ENCODE measurements around the gene PPIL1. TPM values are rescaled to one million over a fixed set of nuclear protein-coding genes. Genes with fewer than 3 reads are reported as not detected.

PPIL1 gene
- total and polyA plus RNA-seq, 10 of the 15 experiments (the other 5 are each of a cell fraction or from before 2014, with no cell fraction given), result 39.5 to 95.8 (median 70.5) TPM

- no peak for FAIRE-seq
- DNase-seq (ENCODE audit: low read depth, low spot score), result no peak
- RAD21 ChIA-PET (ENCODE audit: unreplicated experiment), result interaction anchor here (0.6 to 6.2 kb wide), 8 partner anchors 67 to 357 kb away, joined by 3 to 49 read pairs (median 4); no protein-coding TSS in a partner anchor
- SMC1A ChIA-PET (ENCODE audit: uncharacterized antibody, unreplicated experiment), result interaction anchor here (0.7 to 7.2 kb wide), 10 partner anchors 13 to 237 kb away, joined by 3 to 106 read pairs (median 6); partner anchors contain the start of gene PPIL1
- H4K20me1 ChIP-seq (ENCODE audit: control insufficient read depth, insufficient read depth), result no peaks in the 10 kb centered on the region
- H2AFZ ChIP-seq (ENCODE audit: control insufficient read depth, low read depth, low read length), result no peak overlapping the region
- WGBS (ENCODE audit: insufficient coverage, insufficient replicate concordance, low lambda C conversion rate, missing lambda C conversion rate), result 73% methylated on average over 4 of the region's 4 CpGs
- H3K9ac ChIP-seq (ENCODE audit: control insufficient read depth, insufficient read depth, low read length), result no peak overlapping the region
- no peaks in the 10 kb centered on the region for H3K79me2 ChIP-seq (ENCODE audit: control insufficient read depth, insufficient read depth, low read length)
- no peaks in the 10 kb centered on the region; the same call in 2 of the 3 replicates for H3K9me3 ChIP-seq (replicated peaks; ENCODE audit: control insufficient read depth, insufficient read depth, low read length)
- intact Hi-C loops (cut with micrococcal nuclease; ENCODE audit: unreplicated experiment) (loop anchor here (1.0 to 10.0 kb wide), 3 partner anchors 69 to 227 kb away; no protein-coding TSS in a partner anchor), in situ Hi-C loops (cut with MboI) (no loop called here)
- CTCF ChIA-PET, result interaction anchor here (0.7 to 5.4 kb wide), 32 partner anchors 9 to 461 kb away, joined by 3 to 147 read pairs (median 6); partner anchors contain the start of gene PPIL1
- TF ChIP-seq PBX3 (IDR thresholded peaks at IDR 0.05; ENCODE audit: insufficient replicate concordance, low read depth, low read length) (no peak), BRCA1 (IDR thresholded peaks at IDR 0.05; ENCODE audit: low read depth, low read length) (no peak), TARDBP (IDR thresholded peaks at IDR 0.05; ENCODE audit: borderline replicate concordance) (no peak), EZH2 (IDR thresholded peaks at IDR 0.05; ENCODE audit: borderline replicate concordance, control insufficient read depth, low read depth, low read length) (no peak), RELA (IDR thresholded peaks at IDR 0.05; ENCODE audit: borderline replicate concordance, partially characterized antibody) (no peak), ATF3 (IDR thresholded peaks at IDR 0.05; ENCODE audit: borderline replicate concordance, extremely low read depth, low read depth, low read length) (no peak), CREM (IDR thresholded peaks at IDR 0.05; ENCODE audit: low read depth) (no peak), NFYB (IDR thresholded peaks at IDR 0.05; ENCODE audit: insufficient read depth, low read depth, low read length) (no peak), CHD4 (IDR thresholded peaks at IDR 0.05) (no peak)
- TF ChIP-seq, protein P1, sequence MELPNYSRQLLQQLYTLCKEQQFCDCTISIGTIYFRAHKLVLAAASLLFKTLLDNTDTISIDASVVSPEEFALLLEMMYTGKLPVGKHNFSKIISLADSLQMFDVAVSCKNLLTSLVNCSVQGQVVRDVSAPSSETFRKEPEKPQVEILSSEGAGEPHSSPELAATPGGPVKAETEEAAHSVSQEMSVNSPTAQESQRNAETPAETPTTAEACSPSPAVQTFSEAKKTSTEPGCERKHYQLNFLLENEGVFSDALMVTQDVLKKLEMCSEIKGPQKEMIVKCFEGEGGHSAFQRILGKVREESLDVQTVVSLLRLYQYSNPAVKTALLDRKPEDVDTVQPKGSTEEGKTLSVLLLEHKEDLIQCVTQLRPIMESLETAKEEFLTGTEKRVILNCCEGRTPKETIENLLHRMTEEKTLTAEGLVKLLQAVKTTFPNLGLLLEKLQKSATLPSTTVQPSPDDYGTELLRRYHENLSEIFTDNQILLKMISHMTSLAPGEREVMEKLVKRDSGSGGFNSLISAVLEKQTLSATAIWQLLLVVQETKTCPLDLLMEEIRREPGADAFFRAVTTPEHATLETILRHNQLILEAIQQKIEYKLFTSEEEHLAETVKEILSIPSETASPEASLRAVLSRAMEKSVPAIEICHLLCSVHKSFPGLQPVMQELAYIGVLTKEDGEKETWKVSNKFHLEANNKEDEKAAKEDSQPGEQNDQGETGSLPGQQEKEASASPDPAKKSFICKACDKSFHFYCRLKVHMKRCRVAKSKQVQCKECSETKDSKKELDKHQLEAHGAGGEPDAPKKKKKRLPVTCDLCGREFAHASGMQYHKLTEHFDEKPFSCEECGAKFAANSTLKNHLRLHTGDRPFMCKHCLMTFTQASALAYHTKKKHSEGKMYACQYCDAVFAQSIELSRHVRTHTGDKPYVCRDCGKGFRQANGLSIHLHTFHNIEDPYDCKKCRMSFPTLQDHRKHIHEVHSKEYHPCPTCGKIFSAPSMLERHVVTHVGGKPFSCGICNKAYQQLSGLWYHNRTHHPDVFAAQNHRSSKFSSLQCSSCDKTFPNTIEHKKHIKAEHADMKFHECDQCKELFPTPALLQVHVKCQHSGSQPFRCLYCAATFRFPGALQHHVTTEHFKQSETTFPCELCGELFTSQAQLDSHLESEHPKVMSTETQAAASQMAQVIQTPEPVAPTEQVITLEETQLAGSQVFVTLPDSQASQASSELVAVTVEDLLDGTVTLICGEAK (IDR thresholded peaks at IDR 0.05; ENCODE audit: borderline replicate concordance), result no peak
- TF ChIP-seq, protein P2, sequence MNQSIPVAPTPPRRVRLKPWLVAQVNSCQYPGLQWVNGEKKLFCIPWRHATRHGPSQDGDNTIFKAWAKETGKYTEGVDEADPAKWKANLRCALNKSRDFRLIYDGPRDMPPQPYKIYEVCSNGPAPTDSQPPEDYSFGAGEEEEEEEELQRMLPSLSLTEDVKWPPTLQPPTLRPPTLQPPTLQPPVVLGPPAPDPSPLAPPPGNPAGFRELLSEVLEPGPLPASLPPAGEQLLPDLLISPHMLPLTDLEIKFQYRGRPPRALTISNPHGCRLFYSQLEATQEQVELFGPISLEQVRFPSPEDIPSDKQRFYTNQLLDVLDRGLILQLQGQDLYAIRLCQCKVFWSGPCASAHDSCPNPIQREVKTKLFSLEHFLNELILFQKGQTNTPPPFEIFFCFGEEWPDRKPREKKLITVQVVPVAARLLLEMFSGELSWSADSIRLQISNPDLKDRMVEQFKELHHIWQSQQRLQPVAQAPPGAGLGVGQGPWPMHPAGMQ (IDR thresholded peaks at IDR 0.05; ENCODE audit: borderline replicate concordance), result no peak
- no peak for ATAC-seq
- H3K4me2 ChIP-seq (ENCODE audit: control insufficient read depth, insufficient read depth), result no peak overlapping the region
- H3K4me3 ChIP-seq, result no peak overlapping the region
- H3K27me3 ChIP-seq (replicated peaks in 1 of 2; ENCODE audit: control insufficient read depth in 2 of 2, insufficient read depth in 2 of 2, low read length in 1 of 2), result no peaks in the 10 kb centered on the region
- peaks cover 9 to 10% of the 10 kb centered on the region in 2 experiments; a peak in 3 of 4 replicates for H3K36me3 ChIP-seq (ENCODE audit: control insufficient read depth in 2 of 2, insufficient read depth in 2 of 2, low read length in 1 of 2)
- POLR2A ChIA-PET, result no interaction called here
- BruUV-seq (replicated peaks), result no TSS peak
- H3K27ac ChIP-seq (ENCODE audit: control insufficient read depth, insufficient read depth), result no peak overlapping the region
- H3K4me1 ChIP-seq (ENCODE audit: control insufficient read depth, insufficient read depth, low read length), result no peaks in the 10 kb centered on the region
These were observed 23.0 kb downstream of the PPIL1 start for GRCh38 chr6:36851626-36852025.

Data from GM12878 (cell line).